Measurements from ENCODE around the gene QSOX2. TPM values are rescaled to one million over a fixed set of nuclear protein-coding genes. Genes with fewer than 3 reads are reported as not detected.

The QSOX2 gene
- total RNA-seq, 1 donor from 2014 or later: 3.1 TPM

GRCh38 chr9:136177224-136177623 is 68.4 kb downstream of the QSOX2 start:
- no peak for DNase-seq (ENCODE audit: low spot score)

- DNase-seq (ENCODE audit: low spot score): no peak
These were observed 69.9 kb downstream of the QSOX2 start for GRCh38 chr9:136175616-136176197.

GRCh38 chr9:136174779-136175615 is 70.6 kb downstream of the QSOX2 start:
- DNase-seq (ENCODE audit: low spot score): no peak

DNA sequence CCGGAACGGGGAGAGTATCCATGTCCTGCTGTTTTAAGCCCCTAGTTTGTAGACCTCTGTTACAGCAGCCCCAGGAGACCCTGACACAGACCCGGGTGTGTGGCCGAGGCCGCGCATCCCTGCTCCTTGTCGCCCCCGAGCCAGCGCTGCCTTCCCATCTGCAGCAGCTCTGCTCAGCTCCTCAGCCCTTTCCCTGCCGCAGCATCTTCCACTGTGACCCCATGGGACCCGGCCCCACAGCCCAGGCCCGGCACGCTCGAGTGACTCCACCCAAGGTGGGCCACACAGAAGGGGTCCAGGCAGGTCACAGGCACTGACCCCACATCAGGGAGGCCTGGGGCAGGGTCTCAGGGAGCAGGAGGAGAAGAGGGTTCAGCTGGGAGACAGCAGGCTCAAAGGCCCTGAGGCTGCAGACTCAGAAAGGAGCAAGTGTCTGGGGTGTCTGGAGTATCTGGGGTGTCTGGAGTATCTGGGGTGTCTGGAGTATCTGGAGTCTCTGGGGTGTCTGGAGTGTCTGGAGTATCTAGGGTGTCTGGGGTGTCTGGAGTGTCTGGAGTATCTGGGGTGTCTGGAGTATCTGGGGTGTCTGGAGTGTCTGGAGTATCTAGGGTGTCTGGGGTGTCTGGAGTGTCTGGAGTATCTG is 71.8 kb downstream of the QSOX2 start:
- DNase-seq (ENCODE audit: low spot score): no peak

- no peak for DNase-seq (ENCODE audit: low spot score)
These were observed 73.1 kb downstream of the QSOX2 start for GRCh38 chr9:136172412-136173079.

- DNase-seq (ENCODE audit: low spot score): no peak
These were observed 73.7 kb downstream of the QSOX2 start for GRCh38 chr9:136171801-136172411.

DNA sequence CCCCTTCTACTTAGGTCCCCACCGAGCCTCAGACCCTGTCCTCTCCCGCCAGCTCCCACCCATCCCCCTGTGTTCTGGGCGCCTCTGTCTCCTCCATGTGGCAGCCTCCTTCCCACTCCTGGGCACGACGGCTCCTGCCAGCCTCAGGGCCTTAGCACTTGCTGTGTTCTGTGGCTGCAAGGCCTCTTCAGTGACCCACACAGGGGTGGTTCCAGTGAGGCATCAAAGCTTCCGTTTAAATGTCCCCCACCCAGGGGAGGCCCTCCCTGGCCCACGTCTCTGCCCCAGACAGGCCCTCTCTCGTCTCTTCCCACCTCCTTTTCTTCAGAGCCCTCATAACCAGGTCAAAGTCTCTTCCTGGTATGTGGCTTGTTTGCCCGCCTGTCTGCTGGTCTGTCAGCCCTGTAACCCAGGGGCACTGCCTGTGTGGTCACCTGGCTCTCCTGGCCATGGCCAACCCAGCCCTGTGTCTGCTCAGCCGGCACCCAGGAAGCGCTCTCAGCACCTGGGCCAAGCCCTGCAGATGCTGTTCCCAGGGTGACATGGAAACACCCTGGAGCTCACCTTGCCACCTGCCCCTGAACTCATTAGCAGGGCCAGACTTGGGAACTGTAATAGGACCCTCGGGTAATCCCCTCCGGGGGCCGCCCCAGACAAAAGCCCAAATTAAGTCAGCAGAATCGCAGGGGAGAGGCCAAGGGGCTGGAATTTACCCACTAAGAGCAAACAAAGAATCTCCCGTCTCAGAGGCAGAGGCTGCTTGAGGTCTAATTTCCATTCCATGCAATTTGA is 74.4 kb downstream of the QSOX2 start:
- DNase-seq (ENCODE audit: low spot score): no peak

GRCh38 chr9:136170006-136170901 is 75.4 kb downstream of the QSOX2 start:
- DNase-seq (ENCODE audit: low spot score): no peak

DNA sequence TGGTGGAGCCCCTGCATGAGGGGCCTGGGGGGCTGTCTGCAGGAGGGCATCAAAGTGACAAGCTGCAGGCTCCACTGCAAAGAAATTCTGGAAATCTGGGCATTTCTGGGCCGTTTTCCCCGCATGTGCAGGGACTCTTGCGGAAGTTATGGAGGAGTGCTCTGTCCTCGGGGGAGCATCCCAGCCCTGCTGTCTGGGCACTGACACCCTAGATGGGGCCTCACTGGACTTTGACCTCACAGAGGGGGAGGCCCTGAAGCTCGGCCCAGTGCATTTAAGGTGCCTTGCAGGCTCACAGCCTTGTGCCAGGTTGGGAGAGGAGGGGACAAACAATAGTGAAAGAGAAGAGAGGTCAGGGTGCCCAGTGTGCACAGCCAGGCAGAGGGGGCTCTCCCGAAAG is 76.1 kb downstream of the QSOX2 start:
- DNase-seq (ENCODE audit: low spot score): no peak

DNA sequence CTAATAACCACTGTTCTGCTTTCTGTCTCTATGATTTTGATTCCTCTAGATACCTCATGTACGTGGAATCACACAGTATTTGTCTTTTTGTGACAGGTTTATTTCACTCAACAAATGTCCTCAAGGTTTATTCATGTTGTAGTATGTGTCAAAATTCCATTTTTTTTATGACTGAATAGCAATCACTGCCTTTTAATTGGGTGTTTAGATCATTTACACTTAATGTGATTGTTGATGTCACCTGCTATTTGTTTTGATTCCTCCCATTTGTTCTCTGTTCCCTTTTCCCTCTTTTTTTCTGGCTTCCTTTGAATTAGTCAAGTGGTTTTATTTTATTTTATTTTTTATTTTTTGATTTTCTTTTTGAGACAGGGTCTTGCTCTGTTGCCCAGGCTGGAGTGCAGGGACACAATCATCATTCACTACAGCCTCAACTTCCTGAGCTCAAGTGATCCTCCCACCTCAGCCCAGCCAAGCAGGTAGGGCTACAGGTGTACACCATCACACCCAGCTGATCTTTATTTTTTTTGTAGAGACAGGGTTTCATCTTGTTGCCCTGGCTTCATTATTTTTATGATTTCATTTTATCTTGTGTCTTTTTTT is 82.3 kb downstream of the QSOX2 start:
- no peak for DNase-seq (ENCODE audit: low spot score)

GRCh38 chr9:136160995-136161610 is 84.5 kb downstream of the QSOX2 start:
- no peak for DNase-seq (ENCODE audit: low spot score)

- no peak for DNase-seq (ENCODE audit: low spot score)
These were observed 85.2 kb downstream of the QSOX2 start for GRCh38 chr9:136160381-136160841.

GRCh38 chr9:136159851-136160250 is 85.8 kb downstream of the QSOX2 start:
- DNase-seq (ENCODE audit: low spot score): no peak

GRCh38 chr9:136157477-136158265 is 87.9 kb downstream of the QSOX2 start:
- DNase-seq (ENCODE audit: low spot score): no peak
